Prostate gland (tissue), 2 donors: ENCODE results near the gene UBR2. TPM values are rescaled to one million over a fixed set of nuclear protein-coding genes. Genes with fewer than 3 reads are reported as not detected.

ENCODE experiments used
- DNase-seq: peaks from one replicate; pipeline ENCODE4 v3.0.0-alpha.2; 2019; ENCODE audit warnings: low spot score
- H3K27ac ChIP-seq, 2 donors: fragments of 200-600 bp; sonication (generic); 2 replicates each; pipeline ENCODE4 v1.5.1; 2017 to 2019
- H3K27me3 ChIP-seq: fragments of 200-600 bp; sonication (generic); replicated peaks from 2 replicates; pipeline ENCODE4 v1.5.1; 2019; ENCODE audit not compliant: insufficient read depth
- H3K36me3 ChIP-seq, 2 donors: fragments of 200-600 bp; sonication (generic); 1 replicate in 1 of 2; 2 replicates in 1 of 2; pipeline versions ENCODE4 v1.5.1 to v1.8.1; 2017 to 2019
- H3K4me1 ChIP-seq: fragments of 200-600 bp; sonication (generic); replicated peaks from 2 replicates; pipeline ENCODE4 v1.5.1; 2019
- H3K4me3 ChIP-seq, 2 donors: fragments of 200-600 bp; sonication (generic); 2 replicates each; pipeline ENCODE4 v1.5.1; 2017 to 2019
- H3K9me3 ChIP-seq: fragments of 200-600 bp; sonication (generic); 2 replicates; pipeline ENCODE4 v1.5.1; 2017
- CTCF ChIP-seq, 4 experiments: fragments of 200-600 bp in 2 of 4; fragments of 450-650 bp in 2 of 4; sonication (generic) in 2 of 4; IDR thresholded peaks; 1 replicate in 3 of 4; 2 replicates in 1 of 4; pipeline ENCODE4 v1.5.1; 2016 to 2019; ENCODE audit warnings: antibody characterized with exemption in 4 of 4, mild to moderate bottlenecking in 2 of 4, moderate library complexity in 2 of 4
- POLR2A ChIP-seq: fragments of 450-650 bp; IDR thresholded peaks from one replicate; pipeline ENCODE4 v1.6.1; 2016; ENCODE audit warnings: antibody characterized with exemption, mild to moderate bottlenecking
- POLR2AphosphoS5 ChIP-seq: sonication (generic); formaldehyde crosslinking; IDR thresholded peaks from one replicate; pipeline ENCODE4 v1.6.1; 2017; ENCODE audit warnings: antibody characterized with exemption
- WGBS: methylation state at CpG from one replicate; pipeline ENCODE4 v1.1.5; 2018; 5-methylcytosine and 5-hydroxymethylcytosine counted together
- intact Hi-C: fragments of 100-400 bp; cut with DNase I; formaldehyde crosslinking; loops from one replicate; pipeline ENCODE4 v1.14.2; 2022
- total RNA-seq, 2 donors: library from RNA; depleted of rRNA; stranded (reverse); fragments of >200 nt; gene quantifications; one replicate each; pipeline ENCODE4 v1.1.0, GENCODE V29; 2016

Gene UBR2
- total RNA-seq, 2 donors from 2014 or later, result 24.2 to 25.6 TPM

GRCh38 chr6:42522036-42522435 lies 41.8 kb upstream of the UBR2 start:
- Histone ChIP-seq H3K9me3 (no peaks in the 10 kb centered on the region), H3K4me1 (no peaks in the 10 kb centered on the region), H3K27ac (no peak overlapping the region), H3K27me3 (no peaks in the 10 kb centered on the region), H3K36me3 (no peaks in the 10 kb centered on the region), H3K4me3 (no peak overlapping the region)
- no peak for DNase-seq
- TF ChIP-seq POLR2AphosphoS5, result no peak
- no peak for TF ChIP-seq CTCF (IDR thresholded peaks at IDR 0.05)
- TF ChIP-seq POLR2A, result no peak
- intact Hi-C loops, result no loop called here
- WGBS, result 62% methylated on average over 2 of the region's 2 CpGs

GRCh38 chr6:42522942-42523814 lies 40.7 kb upstream of the UBR2 start:
- Histone ChIP-seq H3K27ac (no peak overlapping the region), H3K9me3 (no peaks in the 10 kb centered on the region), H3K27me3 (no peaks in the 10 kb centered on the region), H3K4me1 (no peaks in the 10 kb centered on the region), H3K4me3 (no peak overlapping the region), H3K36me3 (no peaks in the 10 kb centered on the region)
- no peak for TF ChIP-seq POLR2AphosphoS5
- TF ChIP-seq CTCF (IDR thresholded peaks at IDR 0.05), result no peak
- no peak for TF ChIP-seq POLR2A
- DNase-seq, result no peak
- 93% methylated on average over 8 of the region's 8 CpGs for WGBS
- intact Hi-C loops, result no loop called here

GRCh38 chr6:42525206-42525605 lies 38.6 kb upstream of the UBR2 start:
- intact Hi-C loops, result loop anchor here (5.0 kb wide), 1 partner anchor 263 kb away; no protein-coding TSS in a partner anchor
- Histone ChIP-seq H3K9me3 (no peaks in the 10 kb centered on the region), H3K4me1 (no peaks in the 10 kb centered on the region), H3K4me3 (no peak overlapping the region), H3K36me3 (no peaks in the 10 kb centered on the region), H3K27me3 (no peaks in the 10 kb centered on the region), H3K27ac (no peak overlapping the region)
- 48% methylated on average over 4 of the region's 4 CpGs for WGBS
- no peak for TF ChIP-seq CTCF (IDR thresholded peaks at IDR 0.05)
- no peak for TF ChIP-seq POLR2AphosphoS5
- no peak for TF ChIP-seq POLR2A
- no peak for DNase-seq

- Histone ChIP-seq H3K4me1 (no peaks in the 10 kb centered on the region), H3K27ac (no peak overlapping the region), H3K4me3 (no peak overlapping the region), H3K27me3 (no peaks in the 10 kb centered on the region), H3K9me3 (no peaks in the 10 kb centered on the region), H3K36me3 (no peaks in the 10 kb centered on the region)
- DNase-seq, result no peak
- intact Hi-C loops, result loop anchor here (5.0 kb wide), 1 partner anchor 264 kb away; no protein-coding TSS in a partner anchor
- 94% methylated on average over 3 of the region's 3 CpGs for WGBS
- no peak for TF ChIP-seq CTCF (IDR thresholded peaks at IDR 0.05)
- TF ChIP-seq POLR2A, result no peak
- no peak for TF ChIP-seq POLR2AphosphoS5
Measured at GRCh38 chr6:42526616-42527015, 37.2 kb upstream of the UBR2 start.

GRCh38 chr6:42527204-42527603 lies 36.6 kb upstream of the UBR2 start:
- 98% methylated on average over 1 of the region's 1 CpG for WGBS
- Histone ChIP-seq H3K9me3 (no peaks in the 10 kb centered on the region), H3K27me3 (no peaks in the 10 kb centered on the region), H3K4me3 (no peak overlapping the region), H3K36me3 (no peaks in the 10 kb centered on the region), H3K4me1 (no peaks in the 10 kb centered on the region), H3K27ac (no peak overlapping the region)
- TF ChIP-seq POLR2AphosphoS5 (no peak), POLR2A (no peak), CTCF (IDR thresholded peaks at IDR 0.05) (no peak)
- DNase-seq, result no peak
- intact Hi-C loops, result loop anchor here (5.0 kb wide), 1 partner anchor 265 kb away; no protein-coding TSS in a partner anchor
